SH-SY5Y (cell line): ENCODE measurements around the gene CEACAM4.

Experiments used
- GATA2 ChIP-seq: IDR thresholded peaks from 2 replicates; pipeline ENCODE4 v1.6.1; 2011; ENCODE audit warnings: mild to moderate bottlenecking, low read depth, low read length
- GATA3 ChIP-seq: IDR thresholded peaks from 2 replicates; pipeline ENCODE4 v1.6.1; 2011; ENCODE audit warnings: low read depth, mild to moderate bottlenecking, low read length, moderate library complexity

- TF ChIP-seq GATA2 (no peak), GATA3 (no peak)
Measured at GRCh38 chr19:41624515-41624914, 2.4 kb downstream of the CEACAM4 start.
